Spleen (tissue), 11 donors: ENCODE data around the gene ST6GALNAC3. TPM values are rescaled to one million over a fixed set of nuclear protein-coding genes. Genes with fewer than 3 reads are reported as not detected.
A peak's percentile ranks its signal among the peaks of the same experiment; 100 is the strongest.

ENCODE experiments used
- DNase-seq: peaks from one replicate; pipeline ENCODE4 v3.0.0-alpha.2; 2020
- H3K27ac ChIP-seq, 8 donors: fragments of 200-600 bp; sonication (generic) in 7 of 8; 1 replicate in 4 of 8; 2 replicates in 4 of 8; pipeline versions ENCODE4 v1.5.0 to v1.8.0; 2016 to 2021; ENCODE audit warnings: inconsistent platforms in 4 of 8, mild to moderate bottlenecking in 4 of 8, moderate library complexity in 1 of 8
- H3K27me3 ChIP-seq, 7 donors: fragments of 200-600 bp; sonication (generic) in 6 of 7; replicated peaks in 1 of 7; 1 replicate in 4 of 7; 2 replicates in 3 of 7; pipeline versions ENCODE4 v1.5.0 to v1.8.0; 2016 to 2021; ENCODE audit warnings: inconsistent platforms in 3 of 7, mild to moderate bottlenecking in 1 of 7
- H3K36me3 ChIP-seq, 6 donors: fragments of 200-600 bp; sonication (generic) in 5 of 6; 1 replicate in 4 of 6; 2 replicates in 2 of 6; pipeline versions ENCODE4 v1.5.0 to v1.8.0; 2016 to 2021; ENCODE audit warnings: inconsistent platforms in 2 of 6
- H3K4me1 ChIP-seq, 6 donors: fragments of 200-600 bp; sonication (generic) in 5 of 6; 1 replicate in 3 of 6; 2 replicates in 3 of 6; pipeline versions ENCODE4 v1.5.0 to v1.8.0; 2016 to 2021; ENCODE audit warnings: inconsistent platforms in 3 of 6
- H3K4me3 ChIP-seq, 8 donors: fragments of 200-600 bp; sonication (generic) in 7 of 8; 1 replicate in 4 of 8; 2 replicates in 4 of 8; pipeline versions ENCODE4 v1.5.0 to v1.8.0; 2016 to 2021; ENCODE audit warnings: inconsistent platforms in 4 of 8, mild to moderate bottlenecking in 4 of 8, moderate library complexity in 2 of 8
- H3K9me3 ChIP-seq, 8 donors: fragments of 200-600 bp; sonication (generic) in 7 of 8; 1 replicate in 4 of 8; 2 replicates in 4 of 8; pipeline versions ENCODE4 v1.5.0 to v1.8.0; 2016 to 2021; ENCODE audit warnings: inconsistent platforms in 4 of 8
- POLR2A ChIP-seq, 3 donors: fragments of 450-650 bp; IDR thresholded peaks; one replicate each; pipeline ENCODE4 v1.5.1; 2017; ENCODE audit warnings: antibody characterized with exemption in 3 of 3, mild to moderate bottlenecking in 1 of 3
- POLR2AphosphoS5 ChIP-seq, 3 donors: sonication (generic); formaldehyde crosslinking; IDR thresholded peaks; one replicate each; pipeline ENCODE4 v1.5.1; 2017; ENCODE audit warnings: antibody characterized with exemption in 3 of 3
- WGBS, 5 donors: extraction: QIAGEN DNeasy Blood & Tissue Kit in 3 of 5; methylation state at CpG; one replicate each; pipeline versions ENCODE4 v1.1.5 to v1.1.7; 2013 to 2018; 5-methylcytosine and 5-hydroxymethylcytosine counted together
- intact Hi-C: fragments of 100-400 bp; cut with DNase I; formaldehyde crosslinking; loops from one replicate; pipeline ENCODE4 v1.15.0; 2023; ENCODE audit warnings: low total_unique reads
- polyA plus RNA-seq, 3 donors: library from polyadenylated mRNA; stranded (reverse); fragments of 200-250 nt; gene quantifications; one replicate each; pipeline ENCODE4 v1.2.1, GENCODE V29; 2013
- total RNA-seq, 7 donors: library from RNA; depleted of rRNA in 3 of 7; stranded (reverse); fragments of >200 nt in 3 of 7; fragmentation: NEBNext Ultra II Directional in 4 of 7; extraction: Animal tissue kit (Norgen Biotek cat#: 25700) in 4 of 7; gene quantifications; one replicate each; pipeline versions ENCODE4 v1.1.0 to v1.2.1, GENCODE V29; 2016 to 2021
- TF ChIP-seq, protein P1 (sequence below), 11 experiments: fragments of 200-600 bp in 7 of 11; fragments of 450-650 bp in 4 of 11; sonication (generic) in 4 of 11; IDR thresholded peaks in 8 of 11; conservative IDR thresholded peaks in 3 of 11; 1 replicate in 7 of 11; 2 replicates in 4 of 11; pipeline versions ENCODE4 v1.4.0 to v1.8.0; 2016 to 2021; ENCODE audit warnings: antibody characterized with exemption in 11 of 11, inconsistent platforms in 4 of 11, mild to moderate bottlenecking in 1 of 11
- donor health status: healthy with polysubstance abuse.
- donor health status: DM: no; HTN: no; CAD: no; lungs with moderate emphysema.
- donor health status: DM: no; HTN: no; CAD: no.
- donor health status: Bipolar disorder and iron deficiency.
- donor health status: healthy.
- donor health status: DM: no; HTN: no; CAD: no.
- donor health status: DM: yes; HTN: yes; CAD: no.

The ST6GALNAC3 gene
- total and polyA plus RNA-seq, 10 donors = 0.93 to 24.7 (median 10.1) TPM

DNA sequence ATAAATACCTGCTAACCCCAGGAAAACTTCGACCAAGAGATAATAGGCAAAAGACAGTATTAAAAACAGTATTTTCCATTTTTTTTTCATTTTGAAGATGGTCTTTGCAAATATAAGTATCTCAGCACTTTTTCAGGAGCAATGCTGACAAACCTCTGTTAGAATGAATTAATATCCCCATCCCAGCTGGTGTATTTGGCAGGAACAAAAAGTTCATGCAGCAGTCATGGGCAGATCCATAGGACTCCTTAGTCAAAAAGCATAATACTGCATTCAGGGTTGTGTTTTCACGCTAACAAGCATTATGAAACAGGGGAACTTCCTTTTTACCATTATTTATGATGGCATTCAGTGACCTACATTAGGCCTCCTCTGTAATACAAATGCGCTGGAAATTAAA is 344.0 kb downstream of the ST6GALNAC3 start:
- H3K27ac ChIP-seq = no peak overlapping the region
- WGBS, 5 donors = 71 to 92% (median 79%) methylated on average over 3 of the region's 3 CpGs
- no peaks in the 10 kb centered on the region for H3K4me1 ChIP-seq
- H3K27me3 ChIP-seq = no peaks in the 10 kb centered on the region
- no peak for DNase-seq
- TF ChIP-seq POLR2A (IDR thresholded peaks at IDR 0.05) (no peak), POLR2AphosphoS5 (IDR thresholded peaks at IDR 0.05) (no peak)
- TF ChIP-seq, protein P1, sequence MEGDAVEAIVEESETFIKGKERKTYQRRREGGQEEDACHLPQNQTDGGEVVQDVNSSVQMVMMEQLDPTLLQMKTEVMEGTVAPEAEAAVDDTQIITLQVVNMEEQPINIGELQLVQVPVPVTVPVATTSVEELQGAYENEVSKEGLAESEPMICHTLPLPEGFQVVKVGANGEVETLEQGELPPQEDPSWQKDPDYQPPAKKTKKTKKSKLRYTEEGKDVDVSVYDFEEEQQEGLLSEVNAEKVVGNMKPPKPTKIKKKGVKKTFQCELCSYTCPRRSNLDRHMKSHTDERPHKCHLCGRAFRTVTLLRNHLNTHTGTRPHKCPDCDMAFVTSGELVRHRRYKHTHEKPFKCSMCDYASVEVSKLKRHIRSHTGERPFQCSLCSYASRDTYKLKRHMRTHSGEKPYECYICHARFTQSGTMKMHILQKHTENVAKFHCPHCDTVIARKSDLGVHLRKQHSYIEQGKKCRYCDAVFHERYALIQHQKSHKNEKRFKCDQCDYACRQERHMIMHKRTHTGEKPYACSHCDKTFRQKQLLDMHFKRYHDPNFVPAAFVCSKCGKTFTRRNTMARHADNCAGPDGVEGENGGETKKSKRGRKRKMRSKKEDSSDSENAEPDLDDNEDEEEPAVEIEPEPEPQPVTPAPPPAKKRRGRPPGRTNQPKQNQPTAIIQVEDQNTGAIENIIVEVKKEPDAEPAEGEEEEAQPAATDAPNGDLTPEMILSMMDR (IDR thresholded peaks at IDR 0.05 in 8 of 11, conservative IDR thresholded peaks at IDR 0.05 in 3 of 11) = no peak
- H3K36me3 ChIP-seq = no peaks in the 10 kb centered on the region
- H3K4me3 ChIP-seq = no peak overlapping the region
- intact Hi-C loops = no loop called here
- H3K9me3 ChIP-seq = no peaks in the 10 kb centered on the region

DNA sequence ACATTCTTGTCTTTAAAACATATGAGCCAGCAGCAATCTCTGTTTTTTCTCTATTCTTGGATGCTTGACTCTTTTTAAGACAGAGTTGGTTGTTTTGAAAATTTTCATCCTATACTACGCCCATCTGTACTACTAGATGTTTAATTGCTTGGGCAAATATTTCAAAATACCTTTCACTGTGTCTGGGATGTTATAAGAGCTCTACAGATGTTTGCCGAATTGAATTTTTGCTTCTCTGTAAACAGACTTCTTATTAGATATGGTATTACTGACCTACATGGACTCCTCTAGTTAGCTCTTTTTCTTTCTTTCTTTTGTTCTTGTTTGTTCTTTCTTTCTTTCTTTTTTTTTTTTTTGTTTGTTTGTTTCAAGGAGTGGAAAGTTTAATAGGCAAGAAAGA is 345.1 kb downstream of the ST6GALNAC3 start:
- Histone ChIP-seq H3K4me3 (no peak overlapping the region), H3K36me3 (no peaks in the 10 kb centered on the region), H3K9me3 (no peaks in the 10 kb centered on the region), H3K4me1 (no peaks in the 10 kb centered on the region), H3K27ac (no peak overlapping the region), H3K27me3 (no peaks in the 10 kb centered on the region)
- TF ChIP-seq POLR2AphosphoS5 (IDR thresholded peaks at IDR 0.05) (no peak), POLR2A (IDR thresholded peaks at IDR 0.05) (no peak)
- TF ChIP-seq, protein P1 (IDR thresholded peaks at IDR 0.05 in 8 of 11, conservative IDR thresholded peaks at IDR 0.05 in 3 of 11) = no peak
- WGBS, 5 donors = 81 to 90% (median 88%) methylated on average over 2 of the region's 2 CpGs
- intact Hi-C loops = no loop called here
- no peak for DNase-seq

DNA sequence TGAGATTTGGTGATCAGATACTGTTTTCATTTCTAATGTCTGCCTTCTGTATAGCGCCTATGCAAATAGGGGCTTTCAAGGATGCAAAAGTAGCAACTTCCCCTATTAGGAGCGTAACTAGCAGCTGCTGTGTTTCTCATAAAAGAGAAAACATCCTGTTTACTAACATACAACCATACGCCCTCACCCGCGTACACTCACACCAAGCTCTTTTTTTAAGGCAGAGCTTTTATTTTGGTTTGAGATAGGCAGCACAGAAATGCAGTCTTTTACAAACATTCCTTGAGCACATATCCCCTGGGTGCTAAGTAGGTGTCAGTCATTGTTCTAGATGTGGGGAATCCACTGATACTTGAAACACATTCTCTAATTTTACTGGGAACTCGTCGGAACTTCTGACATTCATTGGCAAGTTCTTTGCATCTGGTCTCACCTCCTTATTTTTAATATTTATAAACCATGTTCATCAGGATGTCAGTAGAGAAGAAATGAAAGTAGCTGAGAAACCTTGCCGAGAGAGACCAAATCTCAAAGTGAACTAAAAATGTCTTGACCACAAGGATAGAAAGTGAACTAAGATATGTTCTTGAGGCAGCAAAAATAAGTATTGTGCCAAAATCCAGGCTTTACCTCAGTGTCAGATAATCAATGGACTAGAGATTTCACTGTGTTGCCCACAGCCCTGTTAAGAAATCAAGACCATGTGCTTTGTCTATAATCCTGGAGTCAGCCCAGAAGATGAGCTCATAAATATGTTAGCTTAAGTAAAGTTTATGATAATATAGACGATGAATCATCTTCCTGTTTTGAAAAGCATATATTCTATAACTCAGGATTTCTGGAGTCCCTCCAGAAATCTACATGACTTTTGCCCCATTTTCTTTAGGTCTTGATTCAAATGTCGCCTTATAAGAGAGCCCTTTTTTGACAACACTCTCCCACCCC is 350.9 kb downstream of the ST6GALNAC3 start:
- H3K27ac ChIP-seq = peak overlapping the region in 1 of 8 donors; percentile 18
- H3K9me3 ChIP-seq = no peaks in the 10 kb centered on the region
- no peak overlapping the region for H3K4me3 ChIP-seq
- no peaks in the 10 kb centered on the region for H3K27me3 ChIP-seq
- intact Hi-C loops = no loop called here
- no peak for DNase-seq
- H3K36me3 ChIP-seq = no peaks in the 10 kb centered on the region
- no peaks in the 10 kb centered on the region for H3K4me1 ChIP-seq
- 70 to 77% (median 74%) methylated on average over 10 of the region's 10 CpGs for WGBS, 5 donors
- TF ChIP-seq POLR2A (IDR thresholded peaks at IDR 0.05) (no peak), POLR2AphosphoS5 (IDR thresholded peaks at IDR 0.05) (no peak)
- TF ChIP-seq, protein P1 (IDR thresholded peaks at IDR 0.05 in 8 of 11, conservative IDR thresholded peaks at IDR 0.05 in 3 of 11) = no peak

DNA sequence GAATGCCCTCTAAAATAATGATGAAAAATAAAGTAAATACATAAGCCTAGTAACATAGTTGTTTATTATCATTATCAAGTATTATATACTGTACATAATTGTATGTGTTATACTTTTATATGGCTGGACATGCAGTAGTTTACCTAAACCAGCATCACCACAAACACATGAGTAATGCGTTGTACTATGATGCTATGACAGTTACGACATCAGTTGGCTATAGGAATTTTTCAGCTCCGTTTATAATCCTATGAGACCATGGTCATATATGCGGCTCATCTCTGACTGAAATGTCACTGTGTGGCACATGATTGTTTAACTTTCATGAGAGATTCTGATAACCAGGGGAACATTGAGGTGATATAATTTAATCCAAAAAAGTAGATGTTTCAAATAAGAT is 352.1 kb downstream of the ST6GALNAC3 start:
- no peaks in the 10 kb centered on the region for H3K27me3 ChIP-seq
- no peak for DNase-seq
- H3K27ac ChIP-seq = no peak overlapping the region
- no peaks in the 10 kb centered on the region for H3K4me1 ChIP-seq
- 94 to 98% (median 97%) methylated on average over 4 of the region's 4 CpGs for WGBS, 5 donors
- no peaks in the 10 kb centered on the region for H3K9me3 ChIP-seq
- no peaks in the 10 kb centered on the region for H3K36me3 ChIP-seq
- intact Hi-C loops = no loop called here
- H3K4me3 ChIP-seq = no peak overlapping the region
- TF ChIP-seq POLR2AphosphoS5 (IDR thresholded peaks at IDR 0.05) = no peak
